Measurements from ENCODE around the gene COX4I1. TPM values are rescaled to one million over a fixed set of nuclear protein-coding genes. Genes with fewer than 3 reads are reported as not detected.

COX4I1 gene
- total RNA-seq, 1 donor from 2014 or later: 850 TPM

- no peak for DNase-seq (ENCODE audit: low read depth)
- H3K4me3 ChIP-seq (ENCODE audit: low read depth, low read length): no peak overlapping the region
- H3K36me3 ChIP-seq (ENCODE audit: control insufficient read depth, insufficient read depth, low read length): peaks cover 2% of the 10 kb centered on the region
- no peak for TF ChIP-seq CTCF (IDR thresholded peaks at IDR 0.05; ENCODE audit: insufficient read depth, low read length, poor library complexity, severe bottlenecking)
- no peaks in the 10 kb centered on the region for H3K27me3 ChIP-seq (ENCODE audit: control insufficient read depth, insufficient read depth, low read length)
Measured at GRCh38 chr16:85781156-85781555, 18.3 kb upstream of the COX4I1 start.

GRCh38 chr16:85781695-85782370 lies 17.7 kb upstream of the COX4I1 start:
- no peak for TF ChIP-seq CTCF (IDR thresholded peaks at IDR 0.05; ENCODE audit: insufficient read depth, low read length, poor library complexity, severe bottlenecking)
- H3K4me3 ChIP-seq (ENCODE audit: low read depth, low read length): no peak overlapping the region
- H3K36me3 ChIP-seq (ENCODE audit: control insufficient read depth, insufficient read depth, low read length): peaks cover 2% of the 10 kb centered on the region
- no peaks in the 10 kb centered on the region for H3K27me3 ChIP-seq (ENCODE audit: control insufficient read depth, insufficient read depth, low read length)
- DNase-seq (ENCODE audit: low read depth): no peak

- no peak overlapping the region for H3K4me3 ChIP-seq (ENCODE audit: low read depth, low read length)
- DNase-seq (ENCODE audit: low read depth): no peak
- peaks cover 2% of the 10 kb centered on the region for H3K36me3 ChIP-seq (ENCODE audit: control insufficient read depth, insufficient read depth, low read length)
- no peak for TF ChIP-seq CTCF (IDR thresholded peaks at IDR 0.05; ENCODE audit: insufficient read depth, low read length, poor library complexity, severe bottlenecking)
- no peaks in the 10 kb centered on the region for H3K27me3 ChIP-seq (ENCODE audit: control insufficient read depth, insufficient read depth, low read length)
Measured at GRCh38 chr16:85782451-85782850, 17.0 kb upstream of the COX4I1 start.

GRCh38 chr16:85783441-85783840 lies 16.1 kb upstream of the COX4I1 start:
- no peak overlapping the region for H3K4me3 ChIP-seq (ENCODE audit: low read depth, low read length)
- TF ChIP-seq CTCF (IDR thresholded peaks at IDR 0.05; ENCODE audit: insufficient read depth, low read length, poor library complexity, severe bottlenecking): no peak

GRCh38 chr16:85784813-85785212 lies 14.7 kb upstream of the COX4I1 start:
- no peak overlapping the region for H3K4me3 ChIP-seq (ENCODE audit: low read depth, low read length)
- DNase-seq (ENCODE audit: low read depth): no peak
- TF ChIP-seq CTCF (IDR thresholded peaks at IDR 0.05; ENCODE audit: insufficient read depth, low read length, poor library complexity, severe bottlenecking): no peak
- peaks cover 2% of the 10 kb centered on the region for H3K36me3 ChIP-seq (ENCODE audit: control insufficient read depth, insufficient read depth, low read length)
- no peaks in the 10 kb centered on the region for H3K27me3 ChIP-seq (ENCODE audit: control insufficient read depth, insufficient read depth, low read length)

More at GRCh38 chr16:85783441-85783840, 16.1 kb upstream of the COX4I1 start:
- Histone ChIP-seq H3K27me3 (ENCODE audit: control insufficient read depth, insufficient read depth, low read length) (no peaks in the 10 kb centered on the region), H3K36me3 (ENCODE audit: control insufficient read depth, insufficient read depth, low read length) (peaks cover 3% of the 10 kb centered on the region)
- no peak for DNase-seq (ENCODE audit: low read depth)

GRCh38 chr16:85785927-85786326 lies 13.6 kb upstream of the COX4I1 start:
- no peak for DNase-seq (ENCODE audit: low read depth)
- no peaks in the 10 kb centered on the region for H3K27me3 ChIP-seq (ENCODE audit: control insufficient read depth, insufficient read depth, low read length)
- no peak overlapping the region for H3K4me3 ChIP-seq (ENCODE audit: low read depth, low read length)
- TF ChIP-seq CTCF (IDR thresholded peaks at IDR 0.05; ENCODE audit: insufficient read depth, low read length, poor library complexity, severe bottlenecking): no peak
- H3K36me3 ChIP-seq (ENCODE audit: control insufficient read depth, insufficient read depth, low read length): peaks cover 2% of the 10 kb centered on the region
